GM19023 (cell line): ENCODE data around the gene EPHB1.

Source experiments
- ATAC-seq: cut with Tn5 transposase; IDR thresholded peaks from one replicate; pipeline ENCODE4 v1.9.1; 2021; ENCODE audit warnings: mild to moderate bottlenecking, moderate library complexity; ENCODE audit not compliant: unreplicated experiment

Gene EPHB1

GRCh38 chr3:135263331-135263730 is 468.3 kb downstream of the EPHB1 start:
- no peak for ATAC-seq

- no peak for ATAC-seq
Measured at GRCh38 chr3:135267487-135267886, 472.4 kb downstream of the EPHB1 start.

- no peak for ATAC-seq
Measured at GRCh38 chr3:135268941-135269532, 474.0 kb downstream of the EPHB1 start.

- no peak for ATAC-seq
Measured at GRCh38 chr3:135271177-135272025, 476.3 kb downstream of the EPHB1 start.

GRCh38 chr3:135272026-135272669 is 477.1 kb downstream of the EPHB1 start:
- no peak for ATAC-seq

GRCh38 chr3:135292162-135292561 is 497.1 kb downstream of the EPHB1 start:
- no peak for ATAC-seq

- no peak for ATAC-seq
Measured at GRCh38 chr3:135301670-135302069, 506.6 kb downstream of the EPHB1 start.

- no peak for ATAC-seq
Measured at GRCh38 chr3:135304378-135304777, 509.3 kb downstream of the EPHB1 start.
